Jurkat, Clone E6-1 (cell line): Measurements from ENCODE around the gene NLGN3.

ENCODE experiments used
- DNase-seq: peaks from one replicate; pipeline ENCODE4 v3.0.0-alpha.2; 2011; ENCODE audit warnings: low read depth, low spot score
- H3K4me3 ChIP-seq: 2 replicates; pipeline ENCODE4 v1.5.1; 2011; ENCODE audit warnings: mild to moderate bottlenecking, low read length, control low read depth, moderate library complexity

Gene NLGN3

GRCh38 chrX:71111921-71112431, 32.7 kb upstream of the NLGN3 start:
- peak overlapping the region; percentile 87 for H3K4me3 ChIP-seq
- peak; percentile 71 for DNase-seq

- no peak overlapping the region for H3K4me3 ChIP-seq
- DNase-seq = no peak
These were observed 27.3 kb upstream of the NLGN3 start for GRCh38 chrX:71117358-71117757.

DNA sequence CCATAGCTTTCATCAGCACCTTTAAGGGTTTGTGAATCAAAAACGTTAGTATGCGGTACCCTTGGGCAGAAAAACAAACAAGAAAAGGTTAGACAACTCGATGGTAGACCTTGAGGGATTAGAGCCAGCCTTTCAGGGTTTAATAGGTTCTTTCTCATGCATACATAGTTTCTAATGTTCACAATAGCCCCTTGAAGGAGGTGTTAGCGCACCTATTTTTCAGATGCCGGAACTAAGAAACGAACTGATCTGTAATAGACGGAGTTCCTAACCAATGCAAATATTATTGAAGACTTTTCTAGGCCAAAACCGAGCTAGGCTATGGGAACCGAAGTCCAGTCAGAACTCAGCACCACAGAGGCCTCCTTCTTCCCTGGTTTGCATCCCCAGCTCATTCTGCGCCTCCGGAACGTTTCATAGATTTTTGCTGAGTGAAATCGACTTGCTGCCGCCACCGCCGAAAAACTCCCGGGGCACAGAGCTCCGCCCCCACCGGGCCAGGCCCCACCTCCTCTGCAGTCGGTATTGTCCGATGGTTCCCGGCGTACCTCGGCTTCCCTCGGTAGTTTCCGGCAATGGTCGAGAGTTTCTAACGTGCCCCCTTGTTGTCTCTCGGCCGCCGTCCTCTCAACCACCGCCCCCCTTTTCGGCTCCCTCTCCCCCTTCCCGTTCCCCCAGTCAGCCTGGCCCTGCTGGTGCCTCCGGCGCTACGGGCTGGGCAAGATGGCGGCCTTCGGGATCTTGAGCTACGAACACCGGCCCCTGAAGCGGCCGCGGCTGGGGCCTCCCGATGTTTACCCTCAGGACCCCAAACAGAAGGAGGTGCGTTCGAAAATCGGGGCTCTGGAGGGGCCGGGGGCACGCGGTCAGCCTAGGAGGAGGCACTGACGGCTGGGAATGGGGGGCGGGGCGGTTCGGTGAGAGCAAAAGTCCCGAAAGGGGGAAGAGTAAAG, 26.3 kb upstream of the NLGN3 start, which contains the start of gene MED12:
MED12 (plus strand) TSS at position 565 of the 953 bp plus-strand sequence; CDS start at position 724, 159 bp downstream.
- H3K4me3 ChIP-seq = peak within 1 kb of the TSS; percentile 67
- DNase-seq = peak; percentile 84

DNA sequence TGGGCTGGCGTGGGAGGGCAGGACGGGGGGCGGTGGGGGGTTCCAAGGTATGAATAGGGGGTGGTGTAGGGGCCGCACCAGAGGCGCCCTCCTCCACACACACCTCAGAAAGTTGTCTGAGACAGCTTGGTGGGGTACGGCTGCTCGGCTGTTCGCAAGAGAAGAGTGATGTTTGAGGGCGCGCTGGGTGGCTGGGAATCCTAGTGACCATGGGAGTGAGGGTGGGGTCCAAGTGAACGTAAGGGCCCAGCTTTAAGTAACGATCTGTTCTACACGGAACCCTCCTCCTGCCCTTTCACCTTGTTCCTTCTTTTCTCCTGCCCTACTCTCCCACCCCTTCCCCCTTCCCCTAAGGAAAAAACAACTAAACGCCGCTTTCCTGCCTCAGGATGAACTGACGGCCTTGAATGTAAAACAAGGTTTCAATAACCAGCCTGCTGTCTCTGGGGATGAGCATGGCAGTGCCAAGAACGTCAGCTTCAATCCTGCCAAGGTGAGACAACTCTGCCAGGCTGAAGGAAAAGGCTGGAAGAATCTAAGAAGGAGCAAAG, 25.6 kb upstream of the NLGN3 start:
- no peak for DNase-seq
- H3K4me3 ChIP-seq = peak overlapping the region; percentile 67

DNA sequence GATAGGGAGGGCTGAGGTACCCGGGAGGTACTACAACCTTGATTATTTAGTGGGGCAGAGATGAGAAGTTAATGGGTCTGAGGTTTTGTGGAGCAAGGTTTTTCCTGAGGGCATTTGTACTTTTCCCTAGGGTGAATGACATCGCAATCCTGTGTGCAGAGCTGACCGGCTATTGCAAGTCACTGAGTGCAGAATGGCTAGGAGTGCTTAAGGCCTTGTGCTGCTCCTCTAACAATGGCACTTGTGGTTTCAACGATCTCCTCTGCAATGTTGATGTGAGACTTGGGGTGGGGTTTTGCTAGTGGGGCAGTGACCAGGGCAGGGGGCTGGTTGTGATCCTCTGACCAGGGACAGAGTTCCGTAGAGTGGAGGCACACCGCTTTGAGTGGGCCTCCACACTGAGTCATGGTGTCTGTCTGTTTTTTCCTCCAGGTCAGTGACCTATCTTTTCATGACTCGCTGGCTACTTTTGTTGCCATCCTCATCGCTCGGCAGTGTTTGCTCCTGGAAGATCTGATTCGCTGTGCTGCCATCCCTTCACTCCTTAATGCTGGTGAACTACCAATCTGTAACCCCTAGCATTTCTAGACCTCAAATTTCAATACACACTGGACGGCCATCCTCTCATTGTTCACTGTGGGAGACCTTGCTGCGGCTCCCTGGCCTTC, 16.3 kb upstream of the NLGN3 start:
- no peak overlapping the region for H3K4me3 ChIP-seq
- DNase-seq = no peak

GRCh38 chrX:71128915-71129765, 15.5 kb upstream of the NLGN3 start:
- no peak overlapping the region for H3K4me3 ChIP-seq
- DNase-seq = no peak

GRCh38 chrX:71131510-71131909, 13.1 kb upstream of the NLGN3 start:
- DNase-seq = no peak
- no peak overlapping the region for H3K4me3 ChIP-seq

DNA sequence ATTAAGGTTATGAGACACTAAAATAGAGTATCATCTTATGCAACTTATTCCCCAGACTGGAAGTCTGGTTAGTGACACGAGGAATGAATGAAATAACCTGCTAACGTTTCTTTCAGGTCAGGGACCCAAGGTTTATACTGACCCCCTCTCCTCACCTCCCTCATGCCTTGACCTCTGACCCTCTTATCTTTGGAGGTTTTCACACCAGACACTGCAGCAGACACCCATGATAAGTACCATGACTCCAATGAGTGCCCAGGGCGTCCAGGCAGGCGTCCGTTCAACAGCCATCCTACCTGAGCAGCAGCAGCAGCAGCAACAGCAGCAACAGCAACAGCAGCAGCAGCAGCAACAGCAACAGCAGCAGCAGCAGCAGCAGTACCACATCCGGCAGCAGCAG, 4.2 kb upstream of the NLGN3 start:
- no peak for DNase-seq
- H3K4me3 ChIP-seq = no peak overlapping the region

DNA sequence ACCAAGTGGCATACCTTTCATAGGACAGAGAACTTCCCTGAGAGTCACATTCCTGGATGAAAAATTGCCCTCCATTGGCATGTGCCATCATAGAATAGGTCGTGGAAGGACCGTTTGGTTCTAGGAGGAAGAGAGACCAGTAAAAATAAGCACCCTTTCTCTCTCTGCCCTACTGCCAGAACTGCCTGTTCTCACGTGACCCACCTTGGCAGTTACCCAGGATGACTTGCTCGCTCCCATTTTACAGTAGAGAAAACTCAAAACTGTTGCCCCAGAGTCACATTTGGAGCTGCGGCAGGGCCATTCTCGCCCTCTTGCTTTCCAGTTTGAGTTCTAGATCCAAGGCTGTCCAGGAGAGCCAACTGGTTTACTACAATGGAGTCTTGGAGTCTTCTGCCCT, 1.1 kb upstream of the NLGN3 start:
- no peak overlapping the region for H3K4me3 ChIP-seq
- no peak for DNase-seq

GRCh38 chrX:71147496-71148277, 3.0 kb downstream of the NLGN3 start:
- H3K4me3 ChIP-seq = no peak overlapping the region
- DNase-seq = no peak

GRCh38 chrX:71148278-71148663, 3.6 kb downstream of the NLGN3 start:
- H3K4me3 ChIP-seq = no peak overlapping the region
- no peak for DNase-seq

DNA sequence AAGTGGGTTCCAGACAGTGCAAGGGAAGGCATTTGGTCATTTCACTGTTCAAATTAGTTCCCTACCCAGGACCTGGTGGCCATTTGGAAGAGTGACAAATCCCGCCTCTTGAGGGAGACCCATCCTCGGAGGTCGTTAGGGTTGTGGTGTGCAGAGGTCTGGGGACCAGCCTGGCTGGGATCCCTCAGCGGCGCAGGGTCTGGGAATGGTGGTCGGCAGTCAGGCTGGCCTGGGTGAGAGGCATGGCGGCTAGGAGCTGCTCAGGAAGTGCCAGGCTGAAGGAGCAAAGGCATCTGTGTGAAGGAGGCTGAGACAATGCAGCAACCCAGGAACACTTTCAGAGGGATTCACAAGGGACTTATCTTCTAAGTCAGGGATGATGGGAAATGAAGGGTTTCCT, 6.7 kb downstream of the NLGN3 start:
- H3K4me3 ChIP-seq = no peak overlapping the region
- no peak for DNase-seq

DNA sequence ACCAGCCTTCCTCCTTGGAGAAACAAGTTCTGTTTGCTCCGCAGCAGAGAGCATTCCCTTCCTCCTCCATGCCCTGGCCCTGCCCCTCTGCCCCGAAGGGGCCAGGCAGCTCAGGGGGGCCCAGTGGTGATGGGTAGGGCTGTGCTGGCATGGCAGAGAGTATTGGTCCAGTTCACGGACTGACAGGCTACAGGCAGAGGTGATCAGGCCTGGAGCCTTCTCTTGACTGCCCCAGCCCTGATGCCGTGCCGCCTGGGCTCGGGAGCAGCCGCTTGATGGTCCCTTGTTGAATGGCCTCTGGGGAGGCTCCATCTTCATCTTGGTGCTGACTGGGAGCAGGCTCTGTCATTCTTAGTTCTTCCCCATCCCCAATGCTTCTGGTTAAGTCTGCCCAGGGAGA, 9.6 kb downstream of the NLGN3 start:
- no peak for DNase-seq
- no peak overlapping the region for H3K4me3 ChIP-seq

DNA sequence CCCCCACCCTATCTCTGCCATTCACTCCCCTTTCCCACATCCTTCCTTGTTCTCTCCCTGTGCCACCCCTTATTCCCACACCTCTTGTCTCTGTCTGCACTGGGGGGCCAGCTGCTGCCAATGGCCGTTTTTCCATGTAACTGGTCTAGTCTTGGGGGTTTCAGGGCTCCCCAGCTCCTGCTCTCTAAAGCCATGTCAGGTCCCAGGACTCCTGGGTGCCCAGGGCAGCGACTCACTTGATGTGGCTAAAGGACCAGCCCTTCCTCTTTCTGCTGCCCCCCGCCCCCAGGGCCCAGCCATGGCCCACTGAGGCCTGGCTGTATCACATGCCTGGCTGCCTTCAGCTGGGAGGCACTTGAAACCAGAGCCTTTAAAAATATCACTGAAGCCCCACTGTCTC, 10.0 kb downstream of the NLGN3 start:
- no peak overlapping the region for H3K4me3 ChIP-seq
- DNase-seq = no peak

- DNase-seq = no peak
These were observed 14.0 kb downstream of the NLGN3 start for GRCh38 chrX:71158603-71159002.

DNA sequence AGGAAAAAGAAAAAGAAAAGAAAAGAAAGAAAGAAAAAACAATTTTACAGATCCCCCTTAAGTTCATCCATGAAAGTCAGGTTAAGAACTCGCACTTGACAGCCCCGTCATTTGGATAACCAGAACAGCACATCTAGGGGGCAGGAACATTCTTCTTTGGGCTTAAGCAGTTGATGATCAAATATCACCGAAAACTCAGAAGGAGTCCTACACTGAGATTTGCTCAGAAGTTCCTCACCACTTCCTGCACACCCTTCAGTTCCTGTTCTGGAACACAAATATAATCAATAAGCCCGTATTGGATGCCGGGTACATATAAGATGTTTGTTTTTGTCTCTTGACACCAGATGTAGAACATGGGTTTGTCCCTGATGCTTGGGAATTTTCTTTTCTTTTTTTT, 14.7 kb downstream of the NLGN3 start:
- DNase-seq = no peak
- no peak overlapping the region for H3K4me3 ChIP-seq

More at GRCh38 chrX:71158603-71159002, 14.0 kb downstream of the NLGN3 start:
- no peak overlapping the region for H3K4me3 ChIP-seq

- H3K4me3 ChIP-seq = no peak overlapping the region
- DNase-seq = no peak
These were observed 15.8 kb downstream of the NLGN3 start for GRCh38 chrX:71160475-71160874.

DNA sequence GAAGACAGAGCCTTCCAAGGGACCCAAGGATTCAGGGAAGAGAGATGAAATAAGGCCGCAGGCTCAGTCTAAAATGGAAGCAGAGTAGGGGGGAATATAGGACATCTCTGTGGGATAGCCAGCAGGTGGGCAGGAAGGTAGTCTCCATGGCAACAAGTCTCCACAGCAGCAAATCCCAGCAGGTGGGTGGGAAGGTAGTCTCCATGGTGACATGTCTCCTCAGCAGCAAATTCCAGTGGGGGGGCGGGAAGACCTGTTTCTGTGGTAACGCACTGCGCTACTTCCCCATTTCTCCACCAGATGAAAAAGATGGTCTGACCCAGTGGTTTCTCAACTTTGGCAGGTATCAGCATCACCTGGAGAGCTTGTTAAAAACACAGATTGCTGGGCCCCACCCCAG, 18.3 kb downstream of the NLGN3 start:
- H3K4me3 ChIP-seq = no peak overlapping the region
- no peak for DNase-seq
